ENCODE measurements around the gene HLCS. TPM values are rescaled to one million over a fixed set of nuclear protein-coding genes. Genes with fewer than 3 reads are reported as not detected.

The HLCS gene
- polyA plus RNA-seq, 1 donor (not counting 4 experiments of a cell fraction or from before 2014, with no cell fraction given): 11.5 TPM

DNA sequence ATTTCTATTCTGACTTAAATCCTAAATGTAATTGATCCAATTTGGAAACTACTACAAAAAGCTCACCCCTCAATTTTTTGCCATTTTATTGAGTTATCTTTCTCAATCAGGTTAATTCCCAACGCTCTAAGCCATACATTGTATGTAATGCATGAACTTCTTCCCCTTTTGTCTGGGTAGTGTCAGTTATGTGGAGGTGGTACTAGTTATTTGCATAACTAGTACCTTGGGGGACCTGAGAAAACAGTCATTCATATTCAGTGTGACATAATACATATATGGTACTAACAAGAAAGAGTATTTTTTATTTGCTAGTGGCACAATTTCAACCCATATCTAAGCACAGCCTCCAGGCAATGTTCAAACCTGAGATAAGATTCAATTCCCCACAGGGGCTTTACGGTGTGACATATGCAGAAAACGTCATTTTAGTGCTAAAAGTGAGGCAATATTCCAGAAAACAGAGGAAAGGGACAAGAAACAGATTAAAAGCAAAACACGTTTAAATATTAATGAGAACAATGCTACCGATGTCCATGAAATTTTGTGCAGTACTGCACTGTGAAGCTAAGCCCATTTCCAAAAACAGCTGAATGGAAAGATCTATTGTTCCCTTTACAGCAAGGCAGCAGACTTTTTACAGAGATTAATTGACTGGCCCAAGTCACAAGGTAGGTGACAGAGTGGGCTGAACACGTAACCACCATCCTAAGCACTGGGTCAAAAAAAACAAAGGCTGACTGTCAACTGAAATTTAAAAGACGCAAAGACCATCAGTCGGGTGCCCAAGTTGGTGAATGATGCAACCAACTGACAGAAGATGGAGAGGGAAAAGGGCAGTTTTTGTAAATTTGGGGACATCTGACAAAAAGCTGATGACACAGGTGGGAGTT, 1.4 kb downstream of the HLCS start:
- no peak for FAIRE-seq
- DNase-seq (ENCODE audit: low read depth, low spot score): no peak
- H3K4me2 ChIP-seq (ENCODE audit: control insufficient read depth, extremely low read depth, insufficient read depth, low read depth, low read length): peak overlapping the region; percentile 75
- peak overlapping the region; percentile 56 to 76 (median 66) for H3K4me3 ChIP-seq (ENCODE audit: control insufficient read depth in 2 of 3, extremely low read depth in 1 of 3, insufficient read depth in 2 of 3, low read depth in 1 of 3, low read length in 3 of 3)
- no peak overlapping the region for H3K9ac ChIP-seq (ENCODE audit: control insufficient read depth, extremely low read depth, insufficient read depth, low read length)
- no peak overlapping the region for H2AFZ ChIP-seq (ENCODE audit: control insufficient read depth, low read length)
- no peaks in the 10 kb centered on the region for H3K27me3 ChIP-seq (ENCODE audit: control insufficient read depth, extremely low read depth, insufficient read depth, low read length)
- peaks cover 9% of the 10 kb centered on the region for H3K4me1 ChIP-seq (ENCODE audit: control insufficient read depth, extremely low read depth, insufficient read depth, low read length)
- H3K9me3 ChIP-seq (ENCODE audit: control insufficient read depth, low read depth, low read length): no peaks in the 10 kb centered on the region
- H4K20me1 ChIP-seq (ENCODE audit: control insufficient read depth, extremely low read depth, insufficient read depth, low read length): no peaks in the 10 kb centered on the region
- TF ChIP-seq, protein P1, sequence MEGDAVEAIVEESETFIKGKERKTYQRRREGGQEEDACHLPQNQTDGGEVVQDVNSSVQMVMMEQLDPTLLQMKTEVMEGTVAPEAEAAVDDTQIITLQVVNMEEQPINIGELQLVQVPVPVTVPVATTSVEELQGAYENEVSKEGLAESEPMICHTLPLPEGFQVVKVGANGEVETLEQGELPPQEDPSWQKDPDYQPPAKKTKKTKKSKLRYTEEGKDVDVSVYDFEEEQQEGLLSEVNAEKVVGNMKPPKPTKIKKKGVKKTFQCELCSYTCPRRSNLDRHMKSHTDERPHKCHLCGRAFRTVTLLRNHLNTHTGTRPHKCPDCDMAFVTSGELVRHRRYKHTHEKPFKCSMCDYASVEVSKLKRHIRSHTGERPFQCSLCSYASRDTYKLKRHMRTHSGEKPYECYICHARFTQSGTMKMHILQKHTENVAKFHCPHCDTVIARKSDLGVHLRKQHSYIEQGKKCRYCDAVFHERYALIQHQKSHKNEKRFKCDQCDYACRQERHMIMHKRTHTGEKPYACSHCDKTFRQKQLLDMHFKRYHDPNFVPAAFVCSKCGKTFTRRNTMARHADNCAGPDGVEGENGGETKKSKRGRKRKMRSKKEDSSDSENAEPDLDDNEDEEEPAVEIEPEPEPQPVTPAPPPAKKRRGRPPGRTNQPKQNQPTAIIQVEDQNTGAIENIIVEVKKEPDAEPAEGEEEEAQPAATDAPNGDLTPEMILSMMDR (optimal IDR thresholded peaks at IDR 0.05 in 1 of 3, IDR thresholded peaks at IDR 0.05 in 1 of 3, conservative IDR thresholded peaks at IDR 0.05 in 1 of 3; ENCODE audit: extremely low read depth in 1 of 3, insufficient read depth in 2 of 3, low read length in 3 of 3): no peak
- no peak for TF ChIP-seq EZH2 (IDR thresholded peaks at IDR 0.05; ENCODE audit: low read length)
- H3K79me2 ChIP-seq (ENCODE audit: control insufficient read depth, insufficient read depth, low read length): no peaks in the 10 kb centered on the region
- dilution Hi-C loops (cut with MboI; ENCODE audit: extremely low pct_ligation_motif_present, low sequenced_read_pairs): no loop called here
- H3K27ac ChIP-seq (ENCODE audit: control insufficient read depth, insufficient read depth, low read length): no peak overlapping the region
- no peaks in the 10 kb centered on the region for H3K9me1 ChIP-seq (ENCODE audit: control insufficient read depth, extremely low read depth, insufficient read depth, low read length)
- peaks cover 0 to 2% of the 10 kb centered on the region in 2 experiments for H3K36me3 ChIP-seq (ENCODE audit: control insufficient read depth in 2 of 2, extremely low read depth in 1 of 2, insufficient read depth in 2 of 2, low read length in 2 of 2)

- no peaks in the 10 kb centered on the region for H3K79me2 ChIP-seq (ENCODE audit: control insufficient read depth, insufficient read depth, low read length)
- dilution Hi-C loops (cut with MboI; ENCODE audit: extremely low pct_ligation_motif_present, low sequenced_read_pairs): no loop called here
These were observed 2.1 kb downstream of the HLCS start for GRCh38 chr21:36964398-36964797.

More at GRCh38 chr21:36964398-36964797, 2.1 kb downstream of the HLCS start:
- peaks cover 9% of the 10 kb centered on the region for H3K4me1 ChIP-seq (ENCODE audit: control insufficient read depth, extremely low read depth, insufficient read depth, low read length)
- H3K9me3 ChIP-seq (ENCODE audit: control insufficient read depth, low read depth, low read length): no peaks in the 10 kb centered on the region
- DNase-seq (ENCODE audit: low read depth, low spot score) (no peak), FAIRE-seq (no peak)
- TF ChIP-seq EZH2 (IDR thresholded peaks at IDR 0.05; ENCODE audit: low read length): no peak
- TF ChIP-seq, protein P1 (optimal IDR thresholded peaks at IDR 0.05 in 1 of 3, IDR thresholded peaks at IDR 0.05 in 1 of 3, conservative IDR thresholded peaks at IDR 0.05 in 1 of 3; ENCODE audit: extremely low read depth in 1 of 3, insufficient read depth in 2 of 3, low read length in 3 of 3): no peak
- H3K4me3 ChIP-seq (ENCODE audit: control insufficient read depth in 2 of 3, extremely low read depth in 1 of 3, insufficient read depth in 2 of 3, low read depth in 1 of 3, low read length in 3 of 3): no peak overlapping the region
- H3K9ac ChIP-seq (ENCODE audit: control insufficient read depth, extremely low read depth, insufficient read depth, low read length): no peak overlapping the region
- H3K36me3 ChIP-seq (ENCODE audit: control insufficient read depth in 2 of 2, extremely low read depth in 1 of 2, insufficient read depth in 2 of 2, low read length in 2 of 2): peaks cover 0 to 4% of the 10 kb centered on the region in 2 experiments
- no peak overlapping the region for H3K4me2 ChIP-seq (ENCODE audit: control insufficient read depth, extremely low read depth, insufficient read depth, low read depth, low read length)
- no peaks in the 10 kb centered on the region for H3K9me1 ChIP-seq (ENCODE audit: control insufficient read depth, extremely low read depth, insufficient read depth, low read length)
- H2AFZ ChIP-seq (ENCODE audit: control insufficient read depth, low read length): no peak overlapping the region
- H3K27ac ChIP-seq (ENCODE audit: control insufficient read depth, insufficient read depth, low read length): no peak overlapping the region
- H4K20me1 ChIP-seq (ENCODE audit: control insufficient read depth, extremely low read depth, insufficient read depth, low read length): no peaks in the 10 kb centered on the region
- H3K27me3 ChIP-seq (ENCODE audit: control insufficient read depth, extremely low read depth, insufficient read depth, low read length): no peaks in the 10 kb centered on the region
